K562 (cell line): ENCODE results near the gene RALGAPB. TPM values are rescaled to one million over a fixed set of nuclear protein-coding genes. Genes with fewer than 3 reads are reported as not detected.

Experiments
- BACH1 ChIP-seq: fragments of 200-800 bp; sonication (Bioruptor generic); IDR thresholded peaks from 2 replicates; pipeline ENCODE4 v1.6.1; 2016; ENCODE audit warnings: missing genetic modification characterization, missing compliant biosample characterization
- CSDE1 ChIP-seq, 2 experiments: fragments of 450-650 bp; IDR thresholded peaks; 2 replicates each; pipeline ENCODE4 v1.6.1; 2016; ENCODE audit warnings: mild to moderate bottlenecking in 1 of 2
- ESRRB ChIP-seq: fragments of 250-450 bp; sonication (Bioruptor Pico); IDR thresholded peaks from 2 replicates; pipeline ENCODE4 v1.5.0; 2020; ENCODE audit warnings: mild to moderate bottlenecking, moderate library complexity, borderline replicate concordance
- FIP1L1 ChIP-seq: fragments of 200-400 bp; formaldehyde crosslinking; IDR thresholded peaks from 2 replicates; pipeline ENCODE4 v1.6.1; 2018; ENCODE audit warnings: mild to moderate bottlenecking, low read depth, low read length; ENCODE audit not compliant: poor library complexity, severe bottlenecking
- KDM2B ChIP-seq: fragments of 250-450 bp; sonication (Bioruptor Pico); IDR thresholded peaks from 2 replicates; pipeline ENCODE4 v1.8.0; 2021; ENCODE audit warnings: mild to moderate bottlenecking, moderate library complexity
- LCOR ChIP-seq: sonication (generic); formaldehyde crosslinking; IDR thresholded peaks from 2 replicates; pipeline ENCODE4 v1.8.0; 2022; ENCODE audit warnings: mild to moderate bottlenecking, missing genetic modification reagents
- PHB2 ChIP-seq: fragments of 450-650 bp; IDR thresholded peaks from 2 replicates; pipeline ENCODE4 v1.6.1; 2017; ENCODE audit warnings: low read depth
- SMARCB1 ChIP-seq: IDR thresholded peaks from 2 replicates; pipeline ENCODE4 v1.6.1; 2011; ENCODE audit warnings: improper control_type of control experiment, low read depth; ENCODE audit not compliant: insufficient read length
- XRCC5 ChIP-seq: fragments of 200-400 bp; formaldehyde crosslinking; IDR thresholded peaks from 2 replicates; pipeline ENCODE4 v1.6.1; 2017; ENCODE audit warnings: low read depth, mild to moderate bottlenecking, low read length
- ZNF436 ChIP-seq: fragments of 250-450, 450-650 bp; sonication (Bioruptor Pico); formaldehyde crosslinking; IDR thresholded peaks from 2 replicates; pipeline ENCODE4 v1.7.0; 2020; ENCODE audit warnings: mild to moderate bottlenecking
- polyA plus RNA-seq, 8 experiments: library from polyadenylated mRNA; depleted of rRNA in 4 of 8; stranded (reverse) in 5 of 8; unstranded in 3 of 8; fragments of >200 nt; fragmentation: Nextera tagmentation in 2 of 8; fragmentation: Illumina TruSeq in 1 of 8; extraction: Ambion mirVana in 2 of 8; extraction: Trizol in 1 of 8; gene quantifications; 2 replicates each; pipeline versions ENCODE4 v1.2.1 to v1.2.3, GENCODE V29; 2011 to 2014; ENCODE audit warnings: inconsistent platforms in 1 of 8, missing spikeins in 1 of 8
- total RNA-seq, 7 experiments: library from RNA; depleted of rRNA in 6 of 7; stranded (reverse); fragments of >200 nt in 6 of 7; fragmentation: Illumina TruSeq in 2 of 7; extraction: Trizol in 2 of 7; gene quantifications; 2 replicates each; pipeline versions ENCODE4 v1.2.1 to v1.2.3, GENCODE V29; 2011 to 2021; ENCODE audit warnings: low replicate concordance in 1 of 7
- TF ChIP-seq, protein P1 (sequence below): sonication (generic); formaldehyde crosslinking; IDR thresholded peaks from 2 replicates; pipeline ENCODE4 v1.8.0; 2022; ENCODE audit warnings: mild to moderate bottlenecking, missing genetic modification reagents
- TF ChIP-seq, protein P2 (sequence below): fragments of 200-600 bp; sonication (generic); IDR thresholded peaks from one replicate; pipeline ENCODE4 v1.6.1; 2012; ENCODE audit warnings: mild to moderate bottlenecking, low read depth, low read length, inconsistent platforms

The RALGAPB gene
- total and polyA plus RNA-seq, 9 of the 15 experiments (the other 6 are each of a cell fraction or from before 2014, with no cell fraction given), result 4.3 to 25.6 (median 13.6) TPM

DNA sequence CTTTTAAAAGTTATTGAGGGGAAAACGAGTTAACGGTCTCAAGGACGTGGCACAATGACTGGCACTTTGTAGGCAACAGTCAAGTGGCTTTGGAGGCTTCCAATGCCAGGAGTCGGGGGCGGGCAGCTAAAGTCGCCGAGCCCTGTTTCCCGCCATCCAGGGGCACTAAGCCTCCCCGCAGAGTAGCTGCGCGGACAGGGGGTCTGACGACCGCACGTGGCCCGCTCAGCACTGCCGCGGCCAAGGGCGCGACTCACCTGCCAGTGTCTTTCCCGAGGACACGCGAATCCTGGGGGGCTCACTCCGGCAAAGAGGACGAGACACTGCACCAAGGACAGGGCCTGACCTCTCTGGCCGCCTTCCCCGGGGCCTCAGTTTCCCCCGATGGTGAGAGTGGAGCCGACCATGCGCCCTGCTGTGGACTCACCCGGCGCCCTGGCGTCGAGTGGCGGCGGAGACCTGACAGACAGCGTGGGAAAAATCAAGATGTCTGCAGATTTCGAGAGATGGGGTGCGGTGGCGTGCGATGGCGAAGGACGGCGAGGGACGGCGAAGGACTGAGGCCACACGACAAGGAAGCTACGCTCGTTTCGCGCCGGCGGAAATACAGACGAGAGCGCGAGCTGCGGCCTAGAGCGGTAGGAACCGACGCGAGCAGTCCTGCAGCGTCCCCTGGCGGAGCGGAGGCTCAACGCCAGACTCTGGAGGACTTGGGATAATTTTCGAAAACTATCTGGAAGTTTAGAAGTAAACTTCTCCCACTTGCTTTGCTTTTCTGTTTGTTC, 37.7 kb upstream of the RALGAPB start, which contains the start of gene SNHG17 (continued):
- TF ChIP-seq, protein P1, sequence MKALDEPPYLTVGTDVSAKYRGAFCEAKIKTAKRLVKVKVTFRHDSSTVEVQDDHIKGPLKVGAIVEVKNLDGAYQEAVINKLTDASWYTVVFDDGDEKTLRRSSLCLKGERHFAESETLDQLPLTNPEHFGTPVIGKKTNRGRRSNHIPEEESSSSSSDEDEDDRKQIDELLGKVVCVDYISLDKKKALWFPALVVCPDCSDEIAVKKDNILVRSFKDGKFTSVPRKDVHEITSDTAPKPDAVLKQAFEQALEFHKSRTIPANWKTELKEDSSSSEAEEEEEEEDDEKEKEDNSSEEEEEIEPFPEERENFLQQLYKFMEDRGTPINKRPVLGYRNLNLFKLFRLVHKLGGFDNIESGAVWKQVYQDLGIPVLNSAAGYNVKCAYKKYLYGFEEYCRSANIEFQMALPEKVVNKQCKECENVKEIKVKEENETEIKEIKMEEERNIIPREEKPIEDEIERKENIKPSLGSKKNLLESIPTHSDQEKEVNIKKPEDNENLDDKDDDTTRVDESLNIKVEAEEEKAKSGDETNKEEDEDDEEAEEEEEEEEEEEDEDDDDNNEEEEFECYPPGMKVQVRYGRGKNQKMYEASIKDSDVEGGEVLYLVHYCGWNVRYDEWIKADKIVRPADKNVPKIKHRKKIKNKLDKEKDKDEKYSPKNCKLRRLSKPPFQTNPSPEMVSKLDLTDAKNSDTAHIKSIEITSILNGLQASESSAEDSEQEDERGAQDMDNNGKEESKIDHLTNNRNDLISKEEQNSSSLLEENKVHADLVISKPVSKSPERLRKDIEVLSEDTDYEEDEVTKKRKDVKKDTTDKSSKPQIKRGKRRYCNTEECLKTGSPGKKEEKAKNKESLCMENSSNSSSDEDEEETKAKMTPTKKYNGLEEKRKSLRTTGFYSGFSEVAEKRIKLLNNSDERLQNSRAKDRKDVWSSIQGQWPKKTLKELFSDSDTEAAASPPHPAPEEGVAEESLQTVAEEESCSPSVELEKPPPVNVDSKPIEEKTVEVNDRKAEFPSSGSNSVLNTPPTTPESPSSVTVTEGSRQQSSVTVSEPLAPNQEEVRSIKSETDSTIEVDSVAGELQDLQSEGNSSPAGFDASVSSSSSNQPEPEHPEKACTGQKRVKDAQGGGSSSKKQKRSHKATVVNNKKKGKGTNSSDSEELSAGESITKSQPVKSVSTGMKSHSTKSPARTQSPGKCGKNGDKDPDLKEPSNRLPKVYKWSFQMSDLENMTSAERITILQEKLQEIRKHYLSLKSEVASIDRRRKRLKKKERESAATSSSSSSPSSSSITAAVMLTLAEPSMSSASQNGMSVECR, result peak; percentile 97
- TF ChIP-seq BACH1 (tag) (no peak), FIP1L1 (peak; percentile 98), LCOR (CRISPR knock-in tag) (0 out of 2 replicates have a peak, but pooled peaks have one; percentile 52), SMARCB1 (no peak), ZNF436 (CRISPR knock-in tag) (no peak), XRCC5 (peak; percentile 99), CSDE1 (IDR thresholded peaks at IDR 0.05) (peak in 1 of 2 experiments; percentile 64; a peak in 1 of 4 replicates), PHB2 (no peak), KDM2B (CRISPR knock-in tag) (peak; percentile 11; the same call in 1 of the 2 replicates), ESRRB (CRISPR knock-in tag) (no peak)
- TF ChIP-seq, protein P2, sequence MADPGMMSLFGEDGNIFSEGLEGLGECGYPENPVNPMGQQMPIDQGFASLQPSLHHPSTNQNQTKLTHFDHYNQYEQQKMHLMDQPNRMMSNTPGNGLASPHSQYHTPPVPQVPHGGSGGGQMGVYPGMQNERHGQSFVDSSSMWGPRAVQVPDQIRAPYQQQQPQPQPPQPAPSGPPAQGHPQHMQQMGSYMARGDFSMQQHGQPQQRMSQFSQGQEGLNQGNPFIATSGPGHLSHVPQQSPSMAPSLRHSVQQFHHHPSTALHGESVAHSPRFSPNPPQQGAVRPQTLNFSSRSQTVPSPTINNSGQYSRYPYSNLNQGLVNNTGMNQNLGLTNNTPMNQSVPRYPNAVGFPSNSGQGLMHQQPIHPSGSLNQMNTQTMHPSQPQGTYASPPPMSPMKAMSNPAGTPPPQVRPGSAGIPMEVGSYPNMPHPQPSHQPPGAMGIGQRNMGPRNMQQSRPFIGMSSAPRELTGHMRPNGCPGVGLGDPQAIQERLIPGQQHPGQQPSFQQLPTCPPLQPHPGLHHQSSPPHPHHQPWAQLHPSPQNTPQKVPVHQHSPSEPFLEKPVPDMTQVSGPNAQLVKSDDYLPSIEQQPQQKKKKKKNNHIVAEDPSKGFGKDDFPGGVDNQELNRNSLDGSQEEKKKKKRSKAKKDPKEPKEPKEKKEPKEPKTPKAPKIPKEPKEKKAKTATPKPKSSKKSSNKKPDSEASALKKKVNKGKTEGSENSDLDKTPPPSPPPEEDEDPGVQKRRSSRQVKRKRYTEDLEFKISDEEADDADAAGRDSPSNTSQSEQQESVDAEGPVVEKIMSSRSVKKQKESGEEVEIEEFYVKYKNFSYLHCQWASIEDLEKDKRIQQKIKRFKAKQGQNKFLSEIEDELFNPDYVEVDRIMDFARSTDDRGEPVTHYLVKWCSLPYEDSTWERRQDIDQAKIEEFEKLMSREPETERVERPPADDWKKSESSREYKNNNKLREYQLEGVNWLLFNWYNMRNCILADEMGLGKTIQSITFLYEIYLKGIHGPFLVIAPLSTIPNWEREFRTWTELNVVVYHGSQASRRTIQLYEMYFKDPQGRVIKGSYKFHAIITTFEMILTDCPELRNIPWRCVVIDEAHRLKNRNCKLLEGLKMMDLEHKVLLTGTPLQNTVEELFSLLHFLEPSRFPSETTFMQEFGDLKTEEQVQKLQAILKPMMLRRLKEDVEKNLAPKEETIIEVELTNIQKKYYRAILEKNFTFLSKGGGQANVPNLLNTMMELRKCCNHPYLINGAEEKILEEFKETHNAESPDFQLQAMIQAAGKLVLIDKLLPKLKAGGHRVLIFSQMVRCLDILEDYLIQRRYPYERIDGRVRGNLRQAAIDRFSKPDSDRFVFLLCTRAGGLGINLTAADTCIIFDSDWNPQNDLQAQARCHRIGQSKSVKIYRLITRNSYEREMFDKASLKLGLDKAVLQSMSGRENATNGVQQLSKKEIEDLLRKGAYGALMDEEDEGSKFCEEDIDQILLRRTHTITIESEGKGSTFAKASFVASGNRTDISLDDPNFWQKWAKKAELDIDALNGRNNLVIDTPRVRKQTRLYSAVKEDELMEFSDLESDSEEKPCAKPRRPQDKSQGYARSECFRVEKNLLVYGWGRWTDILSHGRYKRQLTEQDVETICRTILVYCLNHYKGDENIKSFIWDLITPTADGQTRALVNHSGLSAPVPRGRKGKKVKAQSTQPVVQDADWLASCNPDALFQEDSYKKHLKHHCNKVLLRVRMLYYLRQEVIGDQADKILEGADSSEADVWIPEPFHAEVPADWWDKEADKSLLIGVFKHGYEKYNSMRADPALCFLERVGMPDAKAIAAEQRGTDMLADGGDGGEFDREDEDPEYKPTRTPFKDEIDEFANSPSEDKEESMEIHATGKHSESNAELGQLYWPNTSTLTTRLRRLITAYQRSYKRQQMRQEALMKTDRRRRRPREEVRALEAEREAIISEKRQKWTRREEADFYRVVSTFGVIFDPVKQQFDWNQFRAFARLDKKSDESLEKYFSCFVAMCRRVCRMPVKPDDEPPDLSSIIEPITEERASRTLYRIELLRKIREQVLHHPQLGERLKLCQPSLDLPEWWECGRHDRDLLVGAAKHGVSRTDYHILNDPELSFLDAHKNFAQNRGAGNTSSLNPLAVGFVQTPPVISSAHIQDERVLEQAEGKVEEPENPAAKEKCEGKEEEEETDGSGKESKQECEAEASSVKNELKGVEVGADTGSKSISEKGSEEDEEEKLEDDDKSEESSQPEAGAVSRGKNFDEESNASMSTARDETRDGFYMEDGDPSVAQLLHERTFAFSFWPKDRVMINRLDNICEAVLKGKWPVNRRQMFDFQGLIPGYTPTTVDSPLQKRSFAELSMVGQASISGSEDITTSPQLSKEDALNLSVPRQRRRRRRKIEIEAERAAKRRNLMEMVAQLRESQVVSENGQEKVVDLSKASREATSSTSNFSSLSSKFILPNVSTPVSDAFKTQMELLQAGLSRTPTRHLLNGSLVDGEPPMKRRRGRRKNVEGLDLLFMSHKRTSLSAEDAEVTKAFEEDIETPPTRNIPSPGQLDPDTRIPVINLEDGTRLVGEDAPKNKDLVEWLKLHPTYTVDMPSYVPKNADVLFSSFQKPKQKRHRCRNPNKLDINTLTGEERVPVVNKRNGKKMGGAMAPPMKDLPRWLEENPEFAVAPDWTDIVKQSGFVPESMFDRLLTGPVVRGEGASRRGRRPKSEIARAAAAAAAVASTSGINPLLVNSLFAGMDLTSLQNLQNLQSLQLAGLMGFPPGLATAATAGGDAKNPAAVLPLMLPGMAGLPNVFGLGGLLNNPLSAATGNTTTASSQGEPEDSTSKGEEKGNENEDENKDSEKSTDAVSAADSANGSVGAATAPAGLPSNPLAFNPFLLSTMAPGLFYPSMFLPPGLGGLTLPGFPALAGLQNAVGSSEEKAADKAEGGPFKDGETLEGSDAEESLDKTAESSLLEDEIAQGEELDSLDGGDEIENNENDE, result no peak
